Activated T-cell treated with anti-CD3 and anti-CD28 coated beads, Interleukin-2, amount 50 U/mL, for 48 hours (primary cell): ENCODE measurements around the gene GABBR2.
"Not testable (repeated sequence)": the region's sequence is repeated elsewhere in the genome, so short reads cannot be mapped to it uniquely, and the experiment has no call there.

Experiments used
- DNase-seq, 2 experiments: peaks; one replicate each; pipeline ENCODE4 v3.0.0-alpha.2; 2020

Gene GABBR2

GRCh38 chr9:98310752-98311392 is 397.9 kb downstream of the GABBR2 start:
- no peak for DNase-seq

GRCh38 chr9:98306384-98307145 is 402.2 kb downstream of the GABBR2 start:
- no peak for DNase-seq

- DNase-seq = no peak
These were observed 404.4 kb downstream of the GABBR2 start for GRCh38 chr9:98304381-98304780.

- no peak for DNase-seq
These were observed 405.1 kb downstream of the GABBR2 start for GRCh38 chr9:98303633-98304125.

GRCh38 chr9:98302938-98303632 is 405.6 kb downstream of the GABBR2 start:
- DNase-seq = no peak

- DNase-seq = no peak
These were observed 406.6 kb downstream of the GABBR2 start for GRCh38 chr9:98302150-98302549.

- no peak for DNase-seq
These were observed 408.1 kb downstream of the GABBR2 start for GRCh38 chr9:98300611-98301010.

GRCh38 chr9:98298476-98298875 is 410.3 kb downstream of the GABBR2 start:
- DNase-seq = no peak

GRCh38 chr9:98295824-98296223 is 412.9 kb downstream of the GABBR2 start:
- no peak for DNase-seq

- no peak for DNase-seq
These were observed 416.9 kb downstream of the GABBR2 start for GRCh38 chr9:98291820-98292219.

GRCh38 chr9:98290411-98290810 is 418.3 kb downstream of the GABBR2 start:
- no peak for DNase-seq

- DNase-seq = no peak
These were observed 419.0 kb downstream of the GABBR2 start for GRCh38 chr9:98289614-98290201.

GRCh38 chr9:98288881-98289280 is 419.9 kb downstream of the GABBR2 start:
- no peak for DNase-seq

GRCh38 chr9:98287384-98287783 is 421.4 kb downstream of the GABBR2 start:
- peak in 1 of 2 experiments; percentile 23 for DNase-seq

- DNase-seq = no peak
These were observed 423.3 kb downstream of the GABBR2 start for GRCh38 chr9:98285446-98285845.

GRCh38 chr9:98284754-98285153 is 424.0 kb downstream of the GABBR2 start:
- DNase-seq = no peak

- not testable (repeated sequence) for DNase-seq
These were observed 425.6 kb downstream of the GABBR2 start for GRCh38 chr9:98283143-98283542.

GRCh38 chr9:98281281-98281680 is 427.5 kb downstream of the GABBR2 start:
- no peak for DNase-seq

- DNase-seq = no peak
These were observed 428.2 kb downstream of the GABBR2 start for GRCh38 chr9:98280574-98280973.

- DNase-seq = no peak
These were observed 428.6 kb downstream of the GABBR2 start for GRCh38 chr9:98280162-98280561.

GRCh38 chr9:98276907-98277469 is 431.7 kb downstream of the GABBR2 start:
- DNase-seq = no peak

GRCh38 chr9:98275159-98275558 is 433.6 kb downstream of the GABBR2 start:
- DNase-seq = no peak

GRCh38 chr9:98272083-98272482 is 436.7 kb downstream of the GABBR2 start:
- DNase-seq = no peak
